Stimulated activated naive CD4-positive, alpha-beta T cell (primary cell): Measurements from ENCODE around the gene SST.

ENCODE experiments used
- DNase-seq, 6 experiments: peaks; one replicate each; lab custom pipeline; 2025; lab: John Stamatoyannopoulos, UW

SST gene

GRCh38 chr3:187669675-187670504, at the start of gene SST:
TSS of gene SST (minus strand) at chr3:187670394. CDS start at chr3:187670291, 103 bp downstream.
- DNase-seq: no peak

GRCh38 chr3:187719628-187720336, 49.6 kb upstream of the SST start:
- DNase-seq: no peak

- no peak for DNase-seq
Observed at GRCh38 chr3:187718802-187719201, 48.6 kb upstream of the SST start.

GRCh38 chr3:187717572-187717971, 47.4 kb upstream of the SST start:
- DNase-seq: no peak

DNA sequence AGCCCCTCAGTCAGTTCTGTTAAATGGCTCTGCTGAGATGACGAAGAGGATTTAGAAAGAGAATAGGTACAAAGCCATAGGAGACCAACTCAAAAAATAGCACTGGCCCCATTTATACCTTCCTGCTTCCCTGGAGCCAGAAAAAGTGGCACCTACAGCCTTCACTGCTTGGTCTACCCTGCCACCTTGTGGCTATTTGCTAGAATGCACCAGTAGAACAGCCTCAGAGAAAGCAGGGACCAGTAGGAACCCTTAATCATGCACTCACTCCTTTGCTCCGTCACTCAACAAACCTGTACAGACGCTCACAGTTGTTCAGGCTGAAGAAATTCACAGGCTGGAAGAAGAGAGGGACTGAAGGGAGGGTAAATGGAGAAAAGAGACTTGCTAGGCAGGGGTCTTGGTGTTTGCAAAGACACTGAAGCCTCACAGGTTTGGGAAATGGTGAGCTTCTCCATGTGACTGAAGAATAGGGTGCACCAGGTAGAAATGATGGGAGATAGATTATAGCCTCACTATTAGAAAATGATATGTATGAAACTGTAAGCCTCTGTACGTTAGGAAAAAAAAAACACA, 44.3 kb upstream of the SST start:
- DNase-seq: peak; percentile 32 to 68 (median 54)

GRCh38 chr3:187713504-187713903, 43.3 kb upstream of the SST start:
- DNase-seq: peak in 3 of 6 experiments; percentile 15 to 23 (median 19)

- DNase-seq: no peak
Observed at GRCh38 chr3:187709155-187709554, 39.0 kb upstream of the SST start.

- DNase-seq: no peak
Observed at GRCh38 chr3:187708696-187709095, 38.5 kb upstream of the SST start.

DNA sequence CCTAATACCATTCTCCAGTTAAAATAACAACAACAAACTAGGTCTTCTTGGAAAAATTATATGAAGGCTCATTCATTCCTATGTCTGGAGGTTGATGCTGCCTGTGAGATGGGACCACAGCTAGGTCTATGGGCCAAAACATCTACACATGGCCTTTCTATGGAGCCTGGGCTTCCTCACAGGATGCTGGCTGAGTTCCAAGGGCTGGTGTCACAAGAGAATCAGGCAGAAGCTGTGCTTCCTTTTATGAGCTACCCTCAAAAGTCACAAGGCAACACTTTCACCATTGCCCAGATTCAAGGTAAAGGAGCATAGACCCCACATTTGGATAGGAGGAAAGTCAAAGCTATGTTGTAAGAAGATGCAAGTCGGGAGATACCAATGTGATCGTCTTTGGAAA, 36.8 kb upstream of the SST start:
- DNase-seq: no peak

- DNase-seq: no peak
Observed at GRCh38 chr3:187705164-187705563, 35.0 kb upstream of the SST start.

- DNase-seq: no peak
Observed at GRCh38 chr3:187702507-187703033, 32.4 kb upstream of the SST start, which contains the start of gene RTP2. TSS of gene RTP2 (minus strand) at chr3:187702557. CDS start at chr3:187702128, 429 bp downstream.

- no peak for DNase-seq
Observed at GRCh38 chr3:187700249-187700648, 30.1 kb upstream of the SST start.

DNA sequence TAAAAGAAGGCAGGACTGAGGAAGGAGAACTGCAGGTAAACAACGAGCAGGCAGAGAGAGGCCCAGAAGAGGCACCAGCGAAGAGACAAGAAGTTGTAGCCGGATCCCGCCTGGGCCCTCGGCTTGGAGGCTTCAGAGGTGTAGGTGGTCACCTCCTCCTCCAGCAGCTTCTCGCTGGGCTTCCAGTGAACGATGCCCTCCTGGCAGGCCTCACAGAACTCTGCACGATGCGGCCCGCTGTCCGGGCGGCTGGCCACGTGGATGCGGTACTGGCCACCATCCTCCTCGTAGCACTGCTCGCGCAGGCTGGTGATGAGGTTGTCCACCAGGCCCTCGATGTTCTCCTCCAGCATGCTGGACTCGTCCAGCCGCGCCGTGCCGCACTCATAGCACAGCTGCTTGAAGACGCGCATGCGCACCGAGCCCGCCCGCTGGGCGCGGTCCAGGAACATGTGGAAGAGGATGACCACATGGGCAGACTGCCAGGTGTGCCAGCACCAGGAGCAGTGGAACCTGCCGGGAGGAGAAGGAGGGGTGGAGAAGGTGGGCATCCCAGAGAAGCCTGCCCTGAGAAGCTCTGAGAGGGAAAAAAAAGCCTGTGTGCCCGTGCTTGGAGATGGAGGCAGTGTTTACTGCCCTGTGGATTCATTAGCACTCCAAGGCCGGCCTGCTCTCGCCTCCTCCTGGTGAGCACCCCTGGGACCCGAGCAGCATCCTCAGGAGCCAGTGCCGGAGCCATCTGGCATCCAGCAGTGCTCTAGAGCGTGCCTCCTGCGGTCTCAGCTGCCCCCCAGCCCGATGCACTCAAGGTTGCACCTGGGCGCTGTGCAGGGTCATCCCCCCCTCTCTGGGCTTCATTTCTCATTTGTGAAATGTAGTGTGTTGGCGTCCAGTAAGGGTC, 28.6 kb upstream of the SST start:
- no peak for DNase-seq

- DNase-seq: no peak
Observed at GRCh38 chr3:187696021-187696420, 25.8 kb upstream of the SST start.

DNA sequence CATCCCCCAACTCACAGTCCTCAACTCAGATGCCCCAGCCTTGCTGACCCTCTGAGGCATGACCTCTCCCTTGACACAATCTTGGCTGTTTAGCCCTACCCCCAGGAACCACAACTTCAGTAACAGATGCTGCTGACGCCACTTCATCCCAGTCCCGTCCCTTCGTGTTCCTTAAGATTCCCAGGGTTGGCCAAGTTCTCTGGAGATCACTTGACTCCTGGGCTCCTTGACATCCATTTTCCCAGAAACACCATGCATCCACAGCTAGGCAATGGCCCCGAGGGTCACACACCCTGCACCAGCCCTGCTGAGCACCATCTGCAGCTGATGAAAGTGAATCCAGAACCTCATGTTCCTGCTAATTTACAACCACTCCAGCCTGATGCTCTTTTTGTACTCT, 25.3 kb upstream of the SST start:
- DNase-seq: no peak

GRCh38 chr3:187694801-187695200, 24.6 kb upstream of the SST start:
- no peak for DNase-seq

DNA sequence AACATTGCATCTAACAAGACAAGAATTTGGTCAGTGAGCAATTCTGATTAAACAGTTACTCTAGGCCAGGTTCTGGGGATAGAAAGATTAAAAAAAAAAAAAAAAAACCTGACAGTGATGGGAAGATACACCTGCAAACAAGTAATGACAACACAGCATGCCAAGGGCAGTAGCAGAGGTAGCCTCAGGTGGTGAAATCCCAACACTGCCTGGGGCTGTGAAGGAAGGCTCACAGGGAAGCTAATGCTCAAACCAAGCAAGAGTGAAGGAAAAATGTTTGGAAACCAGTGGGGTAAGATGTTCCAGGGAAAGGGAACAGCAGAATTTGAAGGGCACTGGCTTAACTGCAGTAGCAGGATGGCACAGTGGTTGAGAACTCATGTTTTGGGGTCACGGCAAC, 23.2 kb upstream of the SST start:
- DNase-seq: no peak

DNA sequence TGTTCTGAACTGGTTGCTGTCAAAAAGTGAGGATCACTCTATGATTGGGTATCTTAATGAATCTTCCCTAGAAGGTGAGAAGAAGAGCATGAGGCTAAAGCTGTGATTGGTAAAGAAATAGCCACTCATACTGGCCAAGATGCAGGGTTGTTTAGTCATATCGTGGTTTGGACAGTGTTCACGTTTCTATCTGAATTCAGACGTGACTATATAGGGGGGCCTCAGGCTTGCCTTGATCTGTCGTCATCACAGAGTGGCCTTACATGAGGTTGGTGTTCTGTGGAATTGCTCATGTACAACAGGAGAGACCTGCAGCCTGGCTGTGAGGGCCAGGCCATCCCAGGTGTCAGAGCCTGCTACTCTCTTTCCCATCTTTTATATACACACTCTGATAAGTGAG, 19.8 kb upstream of the SST start:
- no peak for DNase-seq

GRCh38 chr3:187686621-187687273, 16.6 kb upstream of the SST start:
- no peak for DNase-seq

DNA sequence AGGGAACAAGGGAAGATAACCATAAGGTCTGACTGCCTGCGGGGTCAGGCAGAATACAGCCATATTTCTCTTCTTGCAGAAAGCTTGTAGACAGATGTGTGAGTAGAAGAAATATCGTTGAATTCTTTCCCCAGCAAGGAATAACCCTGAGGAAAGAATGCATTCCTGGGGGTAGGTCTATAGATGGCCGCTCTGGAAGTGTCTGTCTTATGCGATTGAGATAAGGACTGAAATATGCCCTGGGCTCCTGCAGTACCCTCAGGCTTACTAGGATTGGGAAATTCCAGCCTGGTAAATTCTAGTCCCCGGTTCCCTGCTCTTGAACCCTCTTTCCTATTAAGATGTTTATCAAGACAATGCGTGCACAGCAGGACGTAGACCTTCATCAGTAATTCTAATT, 15.8 kb upstream of the SST start:
- no peak for DNase-seq

GRCh38 chr3:187684880-187685279, 14.7 kb upstream of the SST start:
- no peak for DNase-seq
